Measurements from ENCODE around the gene USP48. TPM values are rescaled to one million over a fixed set of nuclear protein-coding genes. Genes with fewer than 3 reads are reported as not detected.

USP48 gene
- total and polyA plus RNA-seq, 10 donors, result 17.5 to 105 (median 82.4) TPM

DNA sequence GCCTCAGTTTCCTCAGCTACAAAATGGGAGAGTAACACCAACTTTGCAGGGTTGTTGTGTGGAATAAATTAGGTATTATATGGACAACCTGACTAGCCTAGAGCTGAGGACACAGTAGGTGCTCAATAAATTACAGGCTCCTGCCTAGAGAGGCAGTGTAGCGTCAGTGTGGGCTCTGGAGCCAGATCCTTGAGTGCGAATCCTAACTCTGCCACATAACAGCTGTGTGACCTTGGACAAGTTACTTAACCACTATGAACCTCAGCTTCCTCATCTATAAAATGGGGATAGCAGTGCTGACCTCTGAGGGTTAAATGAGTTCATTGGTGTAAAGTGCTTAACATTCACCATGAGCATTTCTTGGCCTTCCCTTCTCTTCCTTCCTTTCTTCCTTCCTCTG, 146.9 kb downstream of the USP48 start:
- Histone ChIP-seq H3K27ac (no peak overlapping the region), H3K4me3 (no peak overlapping the region), H3K36me3 (no peaks in the 10 kb centered on the region), H3K27me3 (replicated peaks in 1 of 7) (peaks cover 0 to 45% (median 0%) of the 10 kb centered on the region in 7 donors), H3K4me1 (no peaks in the 10 kb centered on the region), H3K9me3 (no peaks in the 10 kb centered on the region)
- intact Hi-C loops (cut with DNase I; ENCODE audit: low total_unique reads), result no loop called here
- TF ChIP-seq POLR2AphosphoS5 (IDR thresholded peaks at IDR 0.05), result no peak
- no peak for TF ChIP-seq POLR2A (IDR thresholded peaks at IDR 0.05)
- TF ChIP-seq, protein P1, sequence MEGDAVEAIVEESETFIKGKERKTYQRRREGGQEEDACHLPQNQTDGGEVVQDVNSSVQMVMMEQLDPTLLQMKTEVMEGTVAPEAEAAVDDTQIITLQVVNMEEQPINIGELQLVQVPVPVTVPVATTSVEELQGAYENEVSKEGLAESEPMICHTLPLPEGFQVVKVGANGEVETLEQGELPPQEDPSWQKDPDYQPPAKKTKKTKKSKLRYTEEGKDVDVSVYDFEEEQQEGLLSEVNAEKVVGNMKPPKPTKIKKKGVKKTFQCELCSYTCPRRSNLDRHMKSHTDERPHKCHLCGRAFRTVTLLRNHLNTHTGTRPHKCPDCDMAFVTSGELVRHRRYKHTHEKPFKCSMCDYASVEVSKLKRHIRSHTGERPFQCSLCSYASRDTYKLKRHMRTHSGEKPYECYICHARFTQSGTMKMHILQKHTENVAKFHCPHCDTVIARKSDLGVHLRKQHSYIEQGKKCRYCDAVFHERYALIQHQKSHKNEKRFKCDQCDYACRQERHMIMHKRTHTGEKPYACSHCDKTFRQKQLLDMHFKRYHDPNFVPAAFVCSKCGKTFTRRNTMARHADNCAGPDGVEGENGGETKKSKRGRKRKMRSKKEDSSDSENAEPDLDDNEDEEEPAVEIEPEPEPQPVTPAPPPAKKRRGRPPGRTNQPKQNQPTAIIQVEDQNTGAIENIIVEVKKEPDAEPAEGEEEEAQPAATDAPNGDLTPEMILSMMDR (IDR thresholded peaks at IDR 0.05 in 8 of 11, conservative IDR thresholded peaks at IDR 0.05 in 3 of 11), result no peak
- DNase-seq, result no peak
- 90 to 97% (median 93%) methylated on average over 2 of the region's 2 CpGs for WGBS, 5 donors

DNA sequence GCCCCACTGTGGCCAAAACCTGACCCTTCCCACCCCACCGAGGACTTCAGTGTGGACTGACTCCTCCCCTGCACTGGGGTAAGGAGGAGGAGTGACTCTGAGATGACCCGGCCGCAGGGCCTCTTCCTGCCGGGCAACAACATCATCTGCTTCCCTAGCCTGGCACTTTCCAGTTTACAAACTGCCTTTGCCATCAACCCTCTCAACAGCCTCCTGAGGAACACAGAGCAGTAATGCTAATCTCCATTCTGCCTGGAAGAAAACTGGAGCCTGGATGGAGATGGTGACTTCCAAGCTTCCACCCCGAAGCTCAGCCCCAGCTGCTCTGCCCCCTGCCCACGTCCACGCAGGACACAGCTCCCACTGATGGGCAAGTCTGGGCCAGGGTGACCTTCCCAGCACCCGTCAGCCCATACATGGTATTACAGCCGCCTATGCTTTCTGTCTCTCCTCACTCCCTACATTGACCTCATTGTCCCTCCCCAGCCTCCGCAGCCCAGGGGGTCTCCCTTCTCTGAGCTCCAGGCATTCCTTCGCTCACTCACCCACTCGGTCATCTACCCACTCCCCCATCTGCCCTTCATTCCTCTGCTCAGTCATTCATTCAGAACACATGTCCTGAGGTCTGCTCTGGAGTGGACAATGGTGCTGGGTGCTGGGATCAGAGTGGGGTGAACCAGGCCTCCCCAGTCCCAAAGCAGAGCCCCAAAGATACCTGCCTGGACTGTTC, 148.0 kb downstream of the USP48 start:
- no peak overlapping the region for H3K27ac ChIP-seq
- no peaks in the 10 kb centered on the region for H3K4me1 ChIP-seq
- H3K9me3 ChIP-seq, result no peaks in the 10 kb centered on the region
- intact Hi-C loops (cut with DNase I; ENCODE audit: low total_unique reads), result no loop called here
- H3K36me3 ChIP-seq, result no peaks in the 10 kb centered on the region
- TF ChIP-seq POLR2A (IDR thresholded peaks at IDR 0.05) (no peak), POLR2AphosphoS5 (IDR thresholded peaks at IDR 0.05) (no peak)
- TF ChIP-seq, protein P1 (IDR thresholded peaks at IDR 0.05 in 8 of 11, conservative IDR thresholded peaks at IDR 0.05 in 3 of 11), result no peak
- DNase-seq, result no peak
- no peak overlapping the region for H3K4me3 ChIP-seq
- whole genome bisulfite sequencing, 5 donors, result 74 to 90% (median 81%) methylated on average over 8 to 12 of the region's 12 CpGs
- H3K27me3 ChIP-seq (replicated peaks in 1 of 7), result peaks cover 0 to 54% (median 4%) of the 10 kb centered on the region in 7 donors

DNA sequence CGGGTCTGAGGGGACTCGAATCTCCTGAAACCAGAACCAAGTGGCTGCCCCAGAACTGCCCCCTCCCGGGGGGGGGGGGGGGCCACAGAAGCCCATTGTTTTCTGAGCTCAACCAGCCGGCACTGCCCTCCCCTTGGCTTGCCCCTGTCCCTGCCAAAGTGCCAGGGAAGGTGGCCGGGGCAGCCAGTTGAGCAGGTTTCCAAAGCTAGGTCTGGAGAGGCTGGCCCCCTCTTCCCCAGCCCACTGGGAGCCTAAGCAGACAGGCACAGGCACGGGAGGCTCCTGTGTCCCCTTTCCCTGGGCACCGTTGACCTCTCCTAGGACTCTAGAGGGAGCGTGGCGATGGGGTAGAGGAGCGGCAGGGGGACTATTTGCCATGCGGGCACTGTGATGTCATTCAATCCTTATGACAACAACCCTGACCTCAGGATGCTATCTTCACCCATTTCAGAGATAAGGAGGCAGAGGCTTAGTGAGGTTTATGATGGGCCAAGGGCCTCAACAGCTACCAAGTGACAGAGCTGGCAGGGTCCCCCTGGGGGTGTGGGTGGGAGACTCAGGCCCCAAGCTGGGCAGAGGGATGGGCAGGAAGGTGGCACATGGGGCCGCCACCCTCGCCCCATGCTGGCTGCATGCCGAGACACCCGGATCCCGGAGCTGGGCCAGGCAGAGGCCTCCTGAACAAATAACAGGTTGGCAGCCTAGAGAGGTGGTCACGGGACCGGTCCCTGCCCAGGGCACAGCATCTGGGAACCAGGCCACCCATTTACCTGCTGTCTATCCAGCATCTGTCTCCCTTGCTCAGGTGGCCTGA, 148.8 kb downstream of the USP48 start:
- Histone ChIP-seq H3K27me3 (replicated peaks in 1 of 7) (peaks cover 0 to 56% (median 7%) of the 10 kb centered on the region in 7 donors), H3K9me3 (no peaks in the 10 kb centered on the region), H3K4me3 (no peak overlapping the region), H3K36me3 (no peaks in the 10 kb centered on the region), H3K4me1 (no peaks in the 10 kb centered on the region), H3K27ac (no peak overlapping the region)
- intact Hi-C loops (cut with DNase I; ENCODE audit: low total_unique reads), result no loop called here
- no peak for DNase-seq
- WGBS, 5 donors, result 70 to 93% (median 90%) methylated on average over 8 to 18 of the region's 18 CpGs
- TF ChIP-seq, protein P1 (IDR thresholded peaks at IDR 0.05 in 8 of 11, conservative IDR thresholded peaks at IDR 0.05 in 3 of 11), result no peak
- TF ChIP-seq POLR2A (IDR thresholded peaks at IDR 0.05), result no peak
- TF ChIP-seq POLR2AphosphoS5 (IDR thresholded peaks at IDR 0.05), result no peak

Data from spleen (tissue), 11 donors.